Stimulated activated naive CD4-positive, alpha-beta T cell (primary cell): ENCODE measurements around the gene ULK4.

Experiments
- DNase-seq, 6 experiments: peaks; one replicate each; lab custom pipeline; 2025; lab: John Stamatoyannopoulos, UW

The ULK4 gene

GRCh38 chr3:41222012-41222411, 739.9 kb downstream of the ULK4 start:
- no peak for DNase-seq

- no peak for DNase-seq
Measured at GRCh38 chr3:41220906-41221677, 740.8 kb downstream of the ULK4 start.

GRCh38 chr3:41219424-41219823, 742.5 kb downstream of the ULK4 start:
- DNase-seq = no peak

- DNase-seq = no peak
Measured at GRCh38 chr3:41216993-41217392, 744.9 kb downstream of the ULK4 start.

GRCh38 chr3:41216422-41216821, 745.5 kb downstream of the ULK4 start:
- DNase-seq = no peak

GRCh38 chr3:41213588-41213987, 748.3 kb downstream of the ULK4 start:
- no peak for DNase-seq

- DNase-seq = no peak
Measured at GRCh38 chr3:41212088-41212487, 749.8 kb downstream of the ULK4 start.

GRCh38 chr3:41210966-41211365, 750.9 kb downstream of the ULK4 start:
- DNase-seq = no peak

GRCh38 chr3:41209646-41210045, 752.3 kb downstream of the ULK4 start:
- no peak for DNase-seq

- DNase-seq = no peak
Measured at GRCh38 chr3:41208507-41209220, 753.2 kb downstream of the ULK4 start.

GRCh38 chr3:41207355-41207754, 754.5 kb downstream of the ULK4 start:
- no peak for DNase-seq

- DNase-seq = no peak
Measured at GRCh38 chr3:41205591-41205990, 756.3 kb downstream of the ULK4 start.

- DNase-seq = no peak
Measured at GRCh38 chr3:41204369-41204768, 757.5 kb downstream of the ULK4 start.

- DNase-seq = peak in 1 of 6 experiments; percentile 8
Measured at GRCh38 chr3:41202834-41203345, 759.0 kb downstream of the ULK4 start.

- DNase-seq = no peak
Measured at GRCh38 chr3:41202075-41202833, 759.6 kb downstream of the ULK4 start.

GRCh38 chr3:41200669-41201021, 761.3 kb downstream of the ULK4 start:
- DNase-seq = peak in 5 of 6 experiments; percentile 3 to 32 (median 10)

GRCh38 chr3:41199866-41200668, 761.8 kb downstream of the ULK4 start:
- peak; percentile 32 to 65 (median 56) for DNase-seq

GRCh38 chr3:41198950-41199865, 762.7 kb downstream of the ULK4 start, which contains the start of gene CTNNB1:
CTNNB1 (plus strand) TSS chr3:41199505; CDS start chr3:41224069, 24,564 bp downstream.
- peak; percentile 85 to 94 (median 90) for DNase-seq

GRCh38 chr3:41198526-41198925, 763.4 kb downstream of the ULK4 start:
- DNase-seq = peak in 2 of 6 experiments; percentile 45 to 53

- DNase-seq = no peak
Measured at GRCh38 chr3:41198046-41198445, 763.9 kb downstream of the ULK4 start.
